OCI-LY3 (cell line): ENCODE data around the gene XPO6.

Experiments
- EZH2phosphoT487 ChIP-seq: fragments of 200-600 bp; shearing (Covaris generic); IDR thresholded peaks from 2 replicates; pipeline ENCODE4 v1.6.1; 2018; ENCODE audit warnings: antibody characterized with exemption, mixed run types, low read depth
- TF ChIP-seq, protein P1 (sequence below): fragments of 200-600, 300-600 bp; sonication (generic); IDR thresholded peaks from 2 replicates; pipeline ENCODE4 v1.5.1; 2014; ENCODE audit warnings: antibody characterized with exemption, low read length, low read depth

DNA sequence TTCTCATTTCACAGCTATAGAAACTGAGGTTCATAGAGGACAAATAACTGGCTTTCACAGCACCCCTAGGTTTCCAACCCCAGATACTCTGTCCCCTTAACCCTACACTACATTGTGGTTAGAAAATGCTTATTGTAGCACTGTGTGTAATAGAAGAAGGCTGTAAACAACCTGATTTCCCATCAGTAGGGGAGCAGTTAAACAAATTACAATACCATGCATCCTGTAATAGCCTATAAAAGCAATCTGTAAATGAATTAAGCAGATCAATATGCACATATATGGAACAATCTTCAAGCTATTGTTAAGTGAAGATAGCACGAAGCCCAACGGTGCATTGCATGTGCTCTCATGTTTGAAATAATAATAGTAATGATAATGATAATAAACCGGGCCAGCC lies 39.2 kb upstream of the XPO6 start:
- TF ChIP-seq, protein P1, sequence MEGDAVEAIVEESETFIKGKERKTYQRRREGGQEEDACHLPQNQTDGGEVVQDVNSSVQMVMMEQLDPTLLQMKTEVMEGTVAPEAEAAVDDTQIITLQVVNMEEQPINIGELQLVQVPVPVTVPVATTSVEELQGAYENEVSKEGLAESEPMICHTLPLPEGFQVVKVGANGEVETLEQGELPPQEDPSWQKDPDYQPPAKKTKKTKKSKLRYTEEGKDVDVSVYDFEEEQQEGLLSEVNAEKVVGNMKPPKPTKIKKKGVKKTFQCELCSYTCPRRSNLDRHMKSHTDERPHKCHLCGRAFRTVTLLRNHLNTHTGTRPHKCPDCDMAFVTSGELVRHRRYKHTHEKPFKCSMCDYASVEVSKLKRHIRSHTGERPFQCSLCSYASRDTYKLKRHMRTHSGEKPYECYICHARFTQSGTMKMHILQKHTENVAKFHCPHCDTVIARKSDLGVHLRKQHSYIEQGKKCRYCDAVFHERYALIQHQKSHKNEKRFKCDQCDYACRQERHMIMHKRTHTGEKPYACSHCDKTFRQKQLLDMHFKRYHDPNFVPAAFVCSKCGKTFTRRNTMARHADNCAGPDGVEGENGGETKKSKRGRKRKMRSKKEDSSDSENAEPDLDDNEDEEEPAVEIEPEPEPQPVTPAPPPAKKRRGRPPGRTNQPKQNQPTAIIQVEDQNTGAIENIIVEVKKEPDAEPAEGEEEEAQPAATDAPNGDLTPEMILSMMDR: no peak
- no peak for TF ChIP-seq EZH2phosphoT487
